SJCRH30 (cell line): Measurements from ENCODE around the gene MPP4. TPM values are rescaled to one million over a fixed set of nuclear protein-coding genes. Genes with fewer than 3 reads are reported as not detected.

Experiments used
- DNase-seq, 2 experiments: peaks; one replicate each; pipeline ENCODE4 v3.0.0-alpha.2; 2015 to 2020
- H3K27ac ChIP-seq: fragments of 250-450 bp; sonication (Bioruptor Pico); 2 replicates; pipeline ENCODE4 v1.5.1; 2020; ENCODE audit warnings: mild to moderate bottlenecking, moderate library complexity
- H3K27me3 ChIP-seq: fragments of 250-450 bp; sonication (Bioruptor Pico); 2 replicates; pipeline ENCODE4 v1.5.1; 2020; ENCODE audit warnings: mild to moderate bottlenecking, moderate library complexity
- H3K36me3 ChIP-seq: fragments of 250-450 bp; sonication (Bioruptor Pico); 2 replicates; pipeline ENCODE4 v1.5.1; 2020; ENCODE audit warnings: mild to moderate bottlenecking, moderate library complexity
- H3K4me1 ChIP-seq: fragments of 250-450 bp; sonication (Bioruptor Pico); 2 replicates; pipeline ENCODE4 v1.5.1; 2020; ENCODE audit warnings: mild to moderate bottlenecking, moderate library complexity
- H3K4me3 ChIP-seq: fragments of 250-450 bp; sonication (Bioruptor Pico); 2 replicates; pipeline ENCODE4 v1.5.1; 2020; ENCODE audit warnings: mild to moderate bottlenecking, moderate library complexity
- H3K9me3 ChIP-seq: fragments of 250-450 bp; sonication (Bioruptor Pico); replicated peaks from 2 replicates; pipeline ENCODE4 v1.5.1; 2020; ENCODE audit warnings: mild to moderate bottlenecking, moderate library complexity
- total RNA-seq: library from RNA; depleted of rRNA; stranded (reverse); fragments of >200 nt; shearing (Covaris generic); gene quantifications from 2 replicates; pipeline ENCODE4 v1.2.3, GENCODE V29; 2014; rRNA removed

MPP4 gene, protein sequence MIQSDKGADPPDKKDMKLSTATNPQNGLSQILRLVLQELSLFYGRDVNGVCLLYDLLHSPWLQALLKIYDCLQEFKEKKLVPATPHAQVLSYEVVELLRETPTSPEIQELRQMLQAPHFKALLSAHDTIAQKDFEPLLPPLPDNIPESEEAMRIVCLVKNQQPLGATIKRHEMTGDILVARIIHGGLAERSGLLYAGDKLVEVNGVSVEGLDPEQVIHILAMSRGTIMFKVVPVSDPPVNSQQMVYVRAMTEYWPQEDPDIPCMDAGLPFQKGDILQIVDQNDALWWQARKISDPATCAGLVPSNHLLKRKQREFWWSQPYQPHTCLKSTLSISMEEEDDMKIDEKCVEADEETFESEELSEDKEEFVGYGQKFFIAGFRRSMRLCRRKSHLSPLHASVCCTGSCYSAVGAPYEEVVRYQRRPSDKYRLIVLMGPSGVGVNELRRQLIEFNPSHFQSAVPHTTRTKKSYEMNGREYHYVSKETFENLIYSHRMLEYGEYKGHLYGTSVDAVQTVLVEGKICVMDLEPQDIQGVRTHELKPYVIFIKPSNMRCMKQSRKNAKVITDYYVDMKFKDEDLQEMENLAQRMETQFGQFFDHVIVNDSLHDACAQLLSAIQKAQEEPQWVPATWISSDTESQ
- 0.05 and 0.24 TPM in 2 replicates for total RNA-seq

DNA sequence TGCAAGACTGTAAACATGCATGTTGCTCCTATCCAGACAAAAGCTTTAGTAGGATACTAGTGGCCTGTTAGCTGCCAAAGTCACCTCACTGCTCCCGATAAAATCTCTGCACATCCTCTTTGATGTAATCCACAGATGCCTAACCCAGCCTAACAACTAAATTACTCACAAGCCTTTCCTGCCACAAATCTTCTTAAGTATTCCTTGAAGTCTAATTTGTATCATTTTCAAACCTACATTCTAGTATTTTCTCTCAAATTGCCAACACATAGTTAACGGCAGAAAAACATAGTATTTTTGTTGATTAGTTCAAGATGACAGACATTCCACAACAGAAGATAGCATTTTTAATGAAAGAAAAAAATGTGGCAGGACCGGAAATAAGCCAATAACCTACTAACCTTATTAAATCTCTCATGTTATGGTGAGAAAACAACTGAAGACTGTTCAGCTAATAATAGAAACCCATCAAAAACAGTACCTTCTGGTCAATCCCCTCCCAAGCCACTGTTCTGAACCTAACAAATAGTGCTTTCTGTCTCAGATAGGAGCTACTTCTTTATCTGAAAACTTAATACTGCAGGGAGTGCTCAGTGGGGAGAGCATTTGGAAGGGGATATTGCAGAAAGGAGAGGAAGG lies at the start of gene MPP4:
Gene MPP4, minus strand, starts transcription at position 57 of the 639 bp plus-strand sequence. CDS start 4,690 bp downstream, outside the sequence.
- no peak for DNase-seq
- H3K9me3 ChIP-seq: no peaks in the 10 kb centered on the region
- no peaks in the 10 kb centered on the region; the same call in none of the 2 replicates for H3K36me3 ChIP-seq
- H3K27ac ChIP-seq: no peak within 1 kb of the TSS
- H3K4me3 ChIP-seq: no peak within 1 kb of the TSS
- peaks cover 3% of the 10 kb centered on the region; the same call in 1 of the 2 replicates for H3K4me1 ChIP-seq
- no peaks in the 10 kb centered on the region for H3K27me3 ChIP-seq

DNA sequence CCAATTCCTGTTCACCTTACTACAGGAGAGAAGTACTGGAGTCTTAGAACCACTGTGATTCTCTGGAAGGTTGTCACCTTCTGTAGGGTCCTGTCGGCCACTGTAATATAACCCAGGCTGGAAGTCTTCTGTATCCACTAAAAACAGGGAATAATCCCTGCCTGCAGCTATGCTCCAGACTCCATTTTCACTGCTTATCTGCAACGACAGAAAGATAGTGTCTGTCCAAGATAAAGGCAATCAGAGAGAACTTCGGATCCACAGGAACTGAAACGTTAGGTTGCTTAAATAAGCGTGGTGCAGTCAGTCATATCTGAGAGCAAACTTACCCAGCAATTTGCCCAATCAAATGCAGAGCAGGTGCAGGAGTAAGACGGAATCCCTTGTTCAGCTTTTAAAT lies 48.1 kb upstream of the MPP4 start:
- no peak for DNase-seq
- Histone ChIP-seq H3K4me1 (no peaks in the 10 kb centered on the region), H3K36me3 (peaks cover 10% of the 10 kb centered on the region), H3K27me3 (no peaks in the 10 kb centered on the region), H3K9me3 (no peaks in the 10 kb centered on the region), H3K4me3 (no peak overlapping the region), H3K27ac (no peak overlapping the region)

DNA sequence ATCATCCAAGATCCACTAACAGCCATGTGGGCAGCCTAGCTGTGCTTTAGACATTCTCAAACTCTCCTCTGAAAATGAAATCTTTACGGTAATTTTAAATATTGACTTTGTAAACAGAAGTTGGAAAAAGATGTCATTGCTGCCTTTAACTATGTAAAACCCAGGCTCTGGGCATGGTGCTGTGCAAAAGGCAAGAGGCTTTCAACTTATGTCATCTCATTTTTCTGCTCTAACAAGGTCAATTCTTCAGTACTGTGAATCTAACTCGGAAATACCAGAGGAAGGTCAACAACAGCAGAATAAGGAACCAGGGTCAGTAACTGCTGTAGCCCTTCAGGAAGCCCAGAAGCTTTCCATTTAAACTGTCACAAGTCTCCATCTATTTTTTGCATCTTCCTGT lies 37.0 kb upstream of the MPP4 start:
- no peak for DNase-seq
- Histone ChIP-seq H3K27ac (no peak overlapping the region), H3K27me3 (no peaks in the 10 kb centered on the region), H3K36me3 (peaks cover 14% of the 10 kb centered on the region), H3K4me1 (peaks cover 5% of the 10 kb centered on the region; the same call in 1 of the 2 replicates), H3K4me3 (no peak overlapping the region), H3K9me3 (no peaks in the 10 kb centered on the region; the same call in 1 of the 2 replicates)

DNA sequence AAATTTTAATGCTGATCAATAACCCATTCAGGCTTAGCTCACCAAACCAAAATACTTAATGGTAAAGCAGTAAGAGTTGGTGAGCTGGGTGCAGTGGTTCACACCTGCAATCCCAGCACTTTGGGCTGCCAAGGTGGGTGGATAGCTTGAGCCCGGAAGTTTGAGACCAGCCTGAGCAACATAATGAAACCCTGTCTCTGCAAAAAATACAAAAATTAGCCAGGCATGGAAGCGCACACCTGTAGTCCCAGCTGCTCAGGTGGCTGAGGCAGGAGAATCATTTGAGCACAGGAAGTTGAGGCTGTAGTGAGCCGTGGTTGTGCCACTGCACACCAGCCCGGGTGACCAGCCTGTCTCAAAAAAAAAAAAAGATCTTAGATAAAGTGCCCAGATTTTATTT lies 35.7 kb upstream of the MPP4 start:
- H3K36me3 ChIP-seq: peaks cover 14% of the 10 kb centered on the region

DNA sequence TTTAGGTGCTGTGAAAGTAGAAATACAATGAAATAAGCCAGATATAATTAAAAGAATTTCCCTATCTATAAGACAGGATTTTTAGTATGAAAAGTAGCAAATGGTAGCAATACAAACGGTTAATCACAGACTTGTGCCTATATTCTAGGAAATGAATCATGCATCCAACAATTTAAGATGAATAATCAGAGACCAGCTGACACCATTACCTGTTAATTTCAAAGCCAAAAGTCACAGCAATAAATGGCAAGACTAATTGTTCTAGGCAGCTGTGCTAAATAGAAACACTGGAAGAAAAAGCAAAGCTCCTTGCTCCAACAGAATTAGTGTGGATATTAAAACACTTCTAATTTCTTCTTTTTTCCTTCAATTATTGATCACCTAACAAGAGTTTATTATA lies 35.1 kb upstream of the MPP4 start:
- DNase-seq: no peak
- Histone ChIP-seq H3K4me1 (peaks cover 5% of the 10 kb centered on the region; the same call in 1 of the 2 replicates), H3K27ac (no peak overlapping the region), H3K9me3 (no peaks in the 10 kb centered on the region; the same call in 1 of the 2 replicates), H3K4me3 (no peak overlapping the region), H3K27me3 (no peaks in the 10 kb centered on the region), H3K36me3 (peaks cover 14% of the 10 kb centered on the region)

More for the DNA sequence above, 35.7 kb upstream of the MPP4 start:
- peaks cover 5% of the 10 kb centered on the region; the same call in 1 of the 2 replicates for H3K4me1 ChIP-seq
- H3K27me3 ChIP-seq: no peaks in the 10 kb centered on the region
- no peaks in the 10 kb centered on the region; the same call in 1 of the 2 replicates for H3K9me3 ChIP-seq
- no peak for DNase-seq
- H3K4me3 ChIP-seq: no peak overlapping the region
- H3K27ac ChIP-seq: no peak overlapping the region

DNA sequence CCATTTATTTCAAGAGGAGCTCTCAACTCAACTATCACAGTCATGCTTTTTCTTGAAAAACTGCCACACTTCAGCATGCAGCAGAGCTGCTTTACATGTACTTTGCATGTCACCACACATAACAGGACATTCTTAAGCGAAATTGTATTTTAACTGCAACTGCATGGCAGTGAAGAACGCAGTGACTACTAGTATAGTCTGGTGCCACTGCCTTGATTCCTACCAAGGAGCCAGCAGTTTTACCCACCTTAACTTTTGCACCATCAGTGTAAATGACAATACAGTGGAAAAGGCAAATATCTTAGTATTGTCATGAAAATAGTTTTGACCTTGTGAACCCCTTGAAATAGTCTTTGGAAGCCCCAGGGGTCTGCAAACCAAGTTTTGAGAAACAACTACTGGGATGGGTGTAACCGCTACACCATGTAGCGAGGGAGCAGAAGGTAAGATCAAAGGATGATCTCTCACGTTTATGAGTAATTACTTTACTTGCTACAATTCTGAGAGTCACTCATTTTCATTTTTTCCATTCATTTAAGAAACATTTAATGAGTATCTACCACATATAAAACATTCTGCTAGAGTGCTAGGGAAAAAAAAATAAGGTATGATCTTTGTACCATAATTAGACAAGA lies 32.3 kb upstream of the MPP4 start:
- Histone ChIP-seq H3K27ac (no peak overlapping the region), H3K4me1 (peaks cover 5% of the 10 kb centered on the region; the same call in 1 of the 2 replicates), H3K27me3 (no peaks in the 10 kb centered on the region), H3K36me3 (peaks cover 1% of the 10 kb centered on the region), H3K9me3 (no peaks in the 10 kb centered on the region), H3K4me3 (no peak overlapping the region)
- no peak for DNase-seq

DNA sequence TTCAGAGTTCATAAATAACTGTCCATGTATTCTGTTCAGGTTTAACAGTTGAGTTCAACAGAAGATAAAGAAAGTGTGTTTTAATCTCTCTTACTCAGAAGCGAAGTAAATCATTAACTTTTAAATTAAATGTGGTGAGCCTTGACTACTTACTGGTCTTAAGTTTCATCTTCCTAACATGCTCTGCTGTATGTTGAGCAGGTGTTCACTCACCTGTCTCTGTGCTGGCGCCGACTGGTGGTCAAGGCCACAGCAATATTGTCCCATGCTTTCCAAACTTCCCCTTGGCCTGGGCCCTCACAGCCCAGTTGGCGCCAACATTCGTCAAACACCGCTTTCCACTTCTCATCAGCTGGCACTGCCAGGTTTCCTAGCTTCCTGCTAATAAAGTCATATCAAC lies 17.0 kb upstream of the MPP4 start:
- DNase-seq: no peak
- no peaks in the 10 kb centered on the region for H3K4me1 ChIP-seq
- H3K9me3 ChIP-seq: no peaks in the 10 kb centered on the region
- no peak overlapping the region for H3K27ac ChIP-seq
- H3K27me3 ChIP-seq: no peaks in the 10 kb centered on the region
- H3K36me3 ChIP-seq: peaks cover 33% of the 10 kb centered on the region
- no peak overlapping the region for H3K4me3 ChIP-seq

DNA sequence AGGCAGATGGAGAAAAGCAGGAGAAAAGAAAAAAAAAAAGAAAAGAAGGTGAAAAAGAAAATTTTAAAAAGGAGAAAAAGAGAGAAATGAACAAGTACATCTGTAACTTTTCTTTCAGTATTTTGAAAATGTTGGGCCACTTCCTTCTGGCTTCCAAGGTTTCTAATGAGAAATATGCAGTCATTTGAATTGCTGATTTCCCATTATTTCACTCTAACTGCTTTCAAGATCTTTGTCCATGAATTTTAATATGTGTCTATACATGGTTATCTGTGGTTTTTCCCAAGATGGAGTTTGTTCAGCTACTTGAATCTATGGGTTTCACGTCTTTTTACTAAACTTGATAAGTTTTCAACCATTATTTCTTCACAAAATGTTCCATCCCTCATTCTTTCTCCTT lies 14.3 kb upstream of the MPP4 start:
- Histone ChIP-seq H3K4me1 (no peaks in the 10 kb centered on the region), H3K4me3 (no peak overlapping the region), H3K9me3 (no peaks in the 10 kb centered on the region), H3K27me3 (no peaks in the 10 kb centered on the region), H3K36me3 (peaks cover 29% of the 10 kb centered on the region), H3K27ac (no peak overlapping the region)
- DNase-seq: no peak

DNA sequence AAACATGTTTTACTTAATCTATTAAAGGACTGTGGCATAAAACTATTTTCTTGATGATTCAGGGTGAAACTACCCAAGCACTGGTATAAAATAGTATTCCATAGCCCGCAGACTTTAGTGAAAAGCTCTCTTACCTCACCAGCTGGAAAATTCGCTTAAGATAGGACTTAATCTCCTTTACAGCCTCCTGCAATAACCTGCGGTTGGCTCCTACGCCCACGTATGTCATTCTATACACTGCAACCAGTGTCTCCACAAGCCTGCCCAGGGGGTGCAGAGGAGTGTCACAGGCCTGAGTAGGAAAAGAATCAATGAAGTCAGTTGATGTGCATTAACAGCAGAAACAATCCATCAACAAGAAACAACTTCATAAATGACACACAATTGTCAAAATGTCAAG lies 11.3 kb upstream of the MPP4 start:
- Histone ChIP-seq H3K36me3 (peaks cover 17% of the 10 kb centered on the region), H3K4me3 (no peak overlapping the region), H3K27ac (no peak overlapping the region), H3K27me3 (no peaks in the 10 kb centered on the region), H3K9me3 (no peaks in the 10 kb centered on the region), H3K4me1 (no peaks in the 10 kb centered on the region)
- peak; percentile 19 to 35 for DNase-seq

DNA sequence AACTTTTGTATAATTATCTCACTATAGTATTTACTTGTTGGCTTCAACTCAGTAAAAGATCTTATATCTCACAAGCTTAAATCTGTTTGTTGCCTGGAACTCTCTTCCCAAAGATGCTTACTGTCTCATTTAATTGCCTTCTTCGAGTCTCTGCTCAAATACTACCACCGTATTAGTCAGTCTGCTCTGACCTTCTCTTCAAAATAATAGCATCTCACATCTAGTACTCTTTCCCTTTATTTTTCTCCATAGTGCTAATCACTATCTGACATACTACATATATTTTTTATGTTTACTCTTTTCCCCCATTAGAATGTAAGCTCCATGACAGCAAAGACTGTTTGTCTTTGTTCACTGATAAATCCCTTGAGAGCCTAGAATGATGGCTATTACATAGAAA lies 10.6 kb upstream of the MPP4 start:
- no peak overlapping the region for H3K27ac ChIP-seq

DNA sequence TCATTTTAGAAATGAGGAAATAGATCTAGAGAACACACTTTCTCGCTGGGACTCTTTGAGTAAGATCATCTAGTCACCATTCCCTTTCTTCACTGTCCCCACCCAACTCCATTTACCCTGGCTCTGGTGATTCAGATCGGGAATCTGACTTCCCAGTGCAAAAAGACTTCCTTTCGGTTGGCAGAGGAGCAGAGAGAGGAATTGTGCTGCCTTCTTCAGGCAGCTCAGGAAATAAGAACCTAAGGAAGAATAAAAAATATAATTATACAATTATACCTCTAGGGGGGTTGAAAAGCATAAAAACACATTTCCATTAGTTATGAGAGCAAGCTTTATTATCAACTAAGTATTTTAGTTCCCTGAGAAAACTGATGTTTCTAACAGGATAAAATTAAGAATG lies 9.3 kb upstream of the MPP4 start:
- Histone ChIP-seq H3K4me3 (no peak overlapping the region), H3K27ac (no peak overlapping the region), H3K9me3 (no peaks in the 10 kb centered on the region), H3K27me3 (no peaks in the 10 kb centered on the region), H3K36me3 (peaks cover 13% of the 10 kb centered on the region), H3K4me1 (no peaks in the 10 kb centered on the region)
- no peak for DNase-seq

More for the DNA sequence above, 10.6 kb upstream of the MPP4 start:
- no peaks in the 10 kb centered on the region for H3K4me1 ChIP-seq
- H3K36me3 ChIP-seq: peaks cover 16% of the 10 kb centered on the region
- H3K27me3 ChIP-seq: no peaks in the 10 kb centered on the region
- no peak overlapping the region for H3K4me3 ChIP-seq
- no peaks in the 10 kb centered on the region for H3K9me3 ChIP-seq
- no peak for DNase-seq

DNA sequence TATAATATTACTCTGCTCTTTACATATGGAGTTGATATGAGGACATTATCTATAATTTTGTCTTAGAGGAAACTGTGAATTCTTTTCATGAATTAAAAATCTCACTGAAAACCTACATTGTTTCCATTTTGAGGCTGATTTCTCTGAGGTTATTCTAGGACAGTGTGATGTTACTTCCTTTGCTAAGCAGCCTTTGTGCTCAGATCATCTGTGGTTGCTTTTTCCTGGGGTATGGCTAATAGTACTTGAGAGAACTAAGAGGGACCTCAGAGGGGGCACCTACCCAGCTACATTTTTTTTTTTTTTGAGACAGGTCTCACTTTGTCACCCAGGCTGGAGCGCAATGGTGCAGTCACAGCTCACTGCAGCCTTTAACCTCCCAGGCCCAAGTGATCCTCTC lies 8.7 kb upstream of the MPP4 start:
- Histone ChIP-seq H3K36me3 (peaks cover 13% of the 10 kb centered on the region), H3K27ac (no peak overlapping the region), H3K27me3 (no peaks in the 10 kb centered on the region), H3K4me3 (no peak overlapping the region), H3K4me1 (no peaks in the 10 kb centered on the region), H3K9me3 (no peaks in the 10 kb centered on the region)
- DNase-seq: no peak

DNA sequence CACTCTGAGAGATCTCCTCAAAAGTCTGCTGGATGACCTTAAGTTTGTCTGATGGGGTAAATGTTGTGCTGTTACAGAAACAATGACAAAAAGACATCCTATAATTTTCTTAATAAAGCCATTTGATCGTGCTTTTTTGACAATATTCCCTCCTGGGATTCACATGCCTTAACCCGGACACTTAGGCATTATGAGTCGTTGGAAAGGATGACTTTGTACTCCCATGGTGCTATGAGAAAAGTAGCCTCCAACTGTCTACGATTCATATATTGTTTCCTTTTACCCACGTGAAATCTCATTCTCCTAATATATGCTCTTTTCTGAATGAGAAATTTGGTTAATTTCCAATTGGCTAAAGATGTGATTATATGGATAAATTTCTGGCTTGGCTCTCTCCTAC lies 6.1 kb upstream of the MPP4 start:
- no peaks in the 10 kb centered on the region for H3K9me3 ChIP-seq
- H3K36me3 ChIP-seq: peaks cover 9% of the 10 kb centered on the region
- no peak overlapping the region for H3K4me3 ChIP-seq
- H3K27me3 ChIP-seq: no peaks in the 10 kb centered on the region
- DNase-seq: no peak
- no peak overlapping the region for H3K27ac ChIP-seq
- H3K4me1 ChIP-seq: no peaks in the 10 kb centered on the region

DNA sequence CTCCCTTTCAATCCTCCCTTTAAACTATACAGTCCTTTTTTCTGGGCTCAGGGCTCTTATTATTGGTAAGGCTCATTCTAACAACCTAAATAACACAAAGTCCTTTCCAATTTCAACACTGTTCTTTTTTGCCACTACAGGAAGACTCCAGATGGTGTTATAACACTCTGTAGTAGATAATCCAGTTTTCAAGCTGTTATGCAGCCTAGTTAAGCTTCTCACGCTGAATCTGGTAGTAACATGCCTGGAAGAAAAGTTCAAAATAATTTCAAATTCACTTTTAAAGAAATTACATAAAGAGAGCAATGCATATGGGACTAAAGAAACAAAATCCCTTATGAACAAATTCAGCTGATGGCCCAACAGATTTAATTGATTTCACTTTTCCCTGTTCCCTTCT lies 3.2 kb upstream of the MPP4 start:
- Histone ChIP-seq H3K9me3 (no peaks in the 10 kb centered on the region), H3K27ac (no peak overlapping the region), H3K4me3 (no peak overlapping the region), H3K36me3 (peaks cover 7% of the 10 kb centered on the region), H3K4me1 (peaks cover under 1% of the 10 kb centered on the region; the same call in 1 of the 2 replicates), H3K27me3 (no peaks in the 10 kb centered on the region)
- DNase-seq: no peak
